HG03039 (cell line): ENCODE data around the gene OPN1MW3.
"Not testable (repeated sequence)": the region's sequence is repeated elsewhere in the genome, so short reads cannot be mapped to it uniquely, and the experiment has no call there.

Experiments used
- ATAC-seq: cut with Tn5 transposase; IDR thresholded peaks from one replicate; pipeline ENCODE4 v1.9.1; 2021; ENCODE audit warnings: mild to moderate bottlenecking, moderate library complexity; ENCODE audit not compliant: unreplicated experiment

Gene OPN1MW3

GRCh38 chrX:154257282-154257681, at the start of gene OPN1MW3:
TSS of gene OPN1MW3 (plus strand) at chrX:154257582. CDS start at chrX:154257620, 38 bp downstream.
- not testable (repeated sequence) for ATAC-seq

GRCh38 chrX:154209670-154210418, 47.5 kb upstream of the OPN1MW3 start:
- not testable (repeated sequence) for ATAC-seq

GRCh38 chrX:154211057-154211456, 46.3 kb upstream of the OPN1MW3 start:
- not testable (repeated sequence) for ATAC-seq

DNA sequence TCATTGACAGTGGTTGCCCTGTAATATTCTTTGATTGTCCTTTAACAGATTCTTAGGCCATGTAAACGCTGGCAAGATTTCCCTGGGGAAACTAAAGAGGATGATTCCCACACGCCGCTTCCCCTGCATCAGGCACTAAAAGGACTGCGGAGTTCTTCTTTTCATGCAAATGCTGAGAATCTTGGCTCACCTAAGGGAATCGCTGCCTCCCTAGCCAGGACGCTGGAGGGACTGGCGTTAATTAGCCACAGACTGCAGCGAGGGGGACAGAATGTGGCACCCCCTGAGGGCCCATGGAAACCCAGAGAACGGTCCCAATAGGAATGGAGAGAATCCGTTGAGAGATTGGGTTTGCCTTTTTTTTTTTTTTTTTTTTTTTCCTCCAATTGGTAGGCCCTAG, 45.9 kb upstream of the OPN1MW3 start:
- ATAC-seq: not testable (repeated sequence)

- ATAC-seq: not testable (repeated sequence)
Observed at GRCh38 chrX:154219456-154219855, 37.9 kb upstream of the OPN1MW3 start, which contains the start of gene OPN1MW2. TSS of gene OPN1MW2 (plus strand) at chrX:154219756. CDS start at chrX:154219816, 60 bp downstream.

- not testable (repeated sequence) for ATAC-seq
Observed at GRCh38 chrX:154225292-154225691, 32.1 kb upstream of the OPN1MW3 start.

GRCh38 chrX:154226706-154227105, 30.7 kb upstream of the OPN1MW3 start:
- ATAC-seq: not testable (repeated sequence)

DNA sequence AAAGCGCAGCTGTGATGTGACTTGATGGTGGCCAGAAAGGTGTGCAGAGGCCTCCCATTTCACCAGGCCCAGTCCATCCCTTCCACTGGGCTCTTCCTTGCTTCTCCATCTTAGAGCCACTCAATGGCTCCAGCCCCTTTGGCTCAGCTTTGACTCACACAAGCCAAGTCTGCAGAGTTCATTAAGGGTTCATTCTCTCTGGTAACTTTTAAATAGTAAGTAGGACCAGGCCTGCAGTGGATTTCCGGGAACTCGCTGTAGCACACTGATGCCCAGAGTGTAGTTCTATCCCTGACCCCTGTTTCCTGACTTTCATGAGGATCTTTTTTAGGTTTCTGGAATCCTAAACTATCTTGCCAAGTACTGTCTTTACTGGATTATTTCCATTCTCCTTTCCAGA, 25.9 kb upstream of the OPN1MW3 start:
- not testable (repeated sequence) for ATAC-seq

DNA sequence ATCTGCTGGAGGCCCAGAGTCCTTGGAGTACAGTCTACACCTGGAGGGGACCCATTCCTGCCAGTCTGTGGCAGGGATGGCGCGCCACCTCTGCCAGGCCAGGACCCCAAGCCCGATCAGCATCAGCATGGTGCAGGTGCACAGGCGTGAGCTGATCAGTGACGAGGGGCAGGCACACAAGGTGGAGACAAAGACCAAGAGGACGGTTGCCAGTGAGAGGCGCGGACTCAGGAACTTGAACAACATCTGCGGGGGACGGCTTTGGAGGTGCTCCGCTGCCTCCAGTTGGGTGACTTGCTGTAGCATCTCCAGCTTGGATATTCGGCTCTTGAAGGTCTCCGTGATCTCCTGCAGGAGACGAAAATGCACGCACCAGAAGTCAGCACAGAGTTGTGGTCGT, 23.8 kb upstream of the OPN1MW3 start:
- not testable (repeated sequence) for ATAC-seq

- ATAC-seq: not testable (repeated sequence)
Observed at GRCh38 chrX:154238939-154239559, 18.3 kb upstream of the OPN1MW3 start.

- ATAC-seq: not testable (repeated sequence)
Observed at GRCh38 chrX:154239982-154240503, 17.3 kb upstream of the OPN1MW3 start.

- ATAC-seq: not testable (repeated sequence)
Observed at GRCh38 chrX:154247377-154248045, 9.9 kb upstream of the OPN1MW3 start.

DNA sequence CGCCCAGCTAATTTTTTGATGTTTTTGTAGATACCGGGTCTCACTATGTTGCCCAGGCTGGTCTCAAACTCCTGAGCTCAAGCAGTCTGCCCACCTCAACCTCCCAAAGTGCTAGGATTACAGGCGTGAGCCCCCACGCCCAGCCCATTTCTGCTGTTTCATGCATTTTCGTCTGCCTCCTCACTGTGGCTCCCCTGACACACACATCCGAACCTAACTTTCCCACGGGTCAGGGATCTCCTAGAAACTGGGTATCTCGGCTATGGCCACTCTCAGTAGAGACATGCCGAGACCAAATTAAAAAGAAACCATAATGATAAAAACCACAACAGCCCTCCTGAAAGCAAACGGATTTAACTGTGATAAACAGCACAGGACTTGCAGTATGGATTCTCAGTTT, 9.3 kb upstream of the OPN1MW3 start:
- not testable (repeated sequence) for ATAC-seq

DNA sequence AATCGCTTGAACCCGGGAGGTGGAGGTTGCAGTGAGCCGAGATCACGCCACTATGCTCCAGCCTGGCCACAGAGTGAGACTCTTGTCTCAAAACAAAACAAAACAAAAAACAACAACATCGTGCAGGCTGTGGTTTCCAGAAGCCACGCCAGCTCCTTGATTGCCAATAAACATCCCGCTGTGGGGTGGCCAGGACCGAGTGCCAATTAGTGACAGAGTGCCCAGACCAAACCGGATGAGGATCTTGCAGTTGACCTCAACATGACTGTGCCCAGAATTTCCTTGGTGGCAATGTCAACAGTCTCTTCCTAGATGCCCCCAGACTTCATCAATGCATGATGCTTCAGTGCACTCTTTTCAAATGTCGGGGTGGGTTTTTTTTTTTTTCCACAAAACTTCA, 1.3 kb downstream of the OPN1MW3 start:
- ATAC-seq: not testable (repeated sequence)

DNA sequence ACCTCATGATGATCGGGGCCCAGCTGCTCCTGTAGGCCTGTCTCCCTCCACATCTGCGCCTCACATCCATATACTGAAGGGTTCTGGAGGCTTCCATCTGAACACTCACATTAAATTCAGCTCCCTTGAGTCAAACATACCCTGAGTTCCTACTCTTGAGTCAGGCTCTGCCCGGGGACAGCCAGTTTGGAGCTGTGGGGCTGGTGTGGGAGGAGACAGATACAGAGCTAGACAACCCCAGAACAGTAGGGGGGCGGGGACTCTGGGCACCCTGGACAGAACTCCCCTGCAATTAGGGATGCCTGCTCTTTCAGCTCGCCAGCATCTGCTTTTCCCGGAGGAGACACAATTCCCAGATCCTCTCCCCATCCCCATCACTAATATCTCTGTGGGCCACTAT, 5.7 kb downstream of the OPN1MW3 start:
- not testable (repeated sequence) for ATAC-seq

DNA sequence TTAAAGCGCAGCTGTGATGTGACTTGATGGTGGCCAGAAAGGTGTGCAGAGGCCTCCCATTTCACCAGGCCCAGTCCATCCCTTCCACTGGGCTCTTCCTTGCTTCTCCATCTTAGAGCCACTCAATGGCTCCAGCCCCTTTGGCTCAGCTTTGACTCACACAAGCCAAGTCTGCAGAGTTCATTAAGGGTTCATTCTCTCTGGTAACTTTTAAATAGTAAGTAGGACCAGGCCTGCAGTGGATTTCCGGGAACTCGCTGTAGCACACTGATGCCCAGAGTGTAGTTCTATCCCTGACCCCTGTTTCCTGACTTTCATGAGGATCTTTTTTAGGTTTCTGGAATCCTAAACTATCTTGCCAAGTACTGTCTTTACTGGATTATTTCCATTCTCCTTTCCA, 11.9 kb downstream of the OPN1MW3 start:
- ATAC-seq: not testable (repeated sequence)

DNA sequence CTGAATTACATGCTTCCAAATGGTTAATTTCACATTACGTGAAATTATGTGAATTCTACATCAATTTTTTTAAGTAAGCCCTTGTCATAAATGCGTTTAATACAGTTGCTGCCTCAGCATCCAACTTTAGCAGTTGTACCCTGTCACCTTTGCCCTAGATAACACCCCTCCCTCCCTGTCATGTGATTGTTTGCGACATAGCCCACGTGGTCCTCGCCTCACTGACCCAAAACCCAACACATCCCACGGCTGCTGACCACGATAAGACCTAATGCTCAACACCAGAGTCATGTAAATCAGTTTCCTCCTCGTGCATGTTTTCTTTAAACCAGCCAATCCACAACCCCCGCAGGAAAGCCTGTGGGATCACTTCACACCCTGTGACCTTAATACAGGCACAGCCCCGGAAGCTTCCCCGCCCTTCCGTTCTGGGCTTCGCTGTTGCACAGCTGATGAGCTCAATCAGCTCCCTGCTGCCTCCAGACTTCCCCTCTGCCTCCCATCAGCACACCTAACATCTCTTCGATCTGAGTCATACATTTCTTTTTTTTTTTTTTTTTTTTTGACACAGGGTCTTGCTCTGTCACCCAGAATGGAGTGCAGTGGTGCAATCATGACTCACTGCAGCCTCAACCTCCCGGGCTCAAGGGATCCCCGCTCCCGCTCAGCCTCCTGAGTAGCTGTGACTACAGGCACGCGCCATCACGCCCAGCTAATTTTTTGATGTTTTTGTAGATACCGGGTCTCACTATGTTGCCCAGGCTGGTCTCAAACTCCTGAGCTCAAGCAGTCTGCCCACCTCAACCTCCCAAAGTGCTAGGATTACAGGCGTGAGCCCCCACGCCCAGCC, 27.3 kb downstream of the OPN1MW3 start:
- not testable (repeated sequence) for ATAC-seq

GRCh38 chrX:154286406-154286805, 29.0 kb downstream of the OPN1MW3 start:
- not testable (repeated sequence) for ATAC-seq

GRCh38 chrX:154294791-154295574, 37.6 kb downstream of the OPN1MW3 start, which contains the start of gene TEX28:
TSS of gene TEX28 (minus strand) at chrX:154295124. CDS start at chrX:154292117, 3,007 bp downstream.
- no peak for ATAC-seq
